ENCODE measurements around the gene NEAT1. TPM values are rescaled to one million over a fixed set of nuclear protein-coding genes. Genes with fewer than 3 reads are reported as not detected.

NEAT1 gene
- total and polyA plus RNA-seq, 9 of the 15 experiments (the other 6 are each of a cell fraction or from before 2014, with no cell fraction given): 20.1 to 389 (median 62.8) TPM

GRCh38 chr11:65422633-65423515, at the start of gene NEAT1 (continued):
- TF ChIP-seq THAP12 (CRISPR knock-in tag; IDR thresholded peaks at IDR 0.05) (peak; percentile 99), HNRNPK (IDR thresholded peaks at IDR 0.05; ENCODE audit: low read depth, low read length, poor library complexity, severe bottlenecking) (no peak), ZNF695 (CRISPR knock-in tag; IDR thresholded peaks at IDR 0.05) (peak; percentile 100), RAD21 (CRISPR knock-in tag; conservative IDR thresholded peaks at IDR 0.05 in 1 of 2, IDR thresholded peaks at IDR 0.05 in 1 of 2) (peak in 1 of 2 experiments; percentile 90), CREBBP (IDR thresholded peaks at IDR 0.05; ENCODE audit: low read depth, low read length) (no peak), TSHZ1 (CRISPR knock-in tag; IDR thresholded peaks at IDR 0.05) (peak; percentile 92), PBX2 (CRISPR knock-in tag; IDR thresholded peaks at IDR 0.05; ENCODE audit: low read depth) (0 out of 2 replicates have a peak, but pooled peaks have one; percentile 10), PBX2 (tag; conservative IDR thresholded peaks at IDR 0.05; ENCODE audit: low read depth) (0 out of 2 replicates have a peak, but pooled peaks have one; percentile 40), SNAPC5 (CRISPR knock-in tag; IDR thresholded peaks at IDR 0.05) (no peak), SMARCA4 (IDR thresholded peaks at IDR 0.05) (peak; percentile 53; the same call in 1 of the 2 replicates), ZNF239 (CRISPR knock-in tag; IDR thresholded peaks at IDR 0.05) (peak; percentile 66), ZNF311 (CRISPR knock-in tag; IDR thresholded peaks at IDR 0.05) (no peak), JUND (IDR thresholded peaks at IDR 0.05; ENCODE audit: borderline replicate concordance, low read depth, low read length) (peak; percentile 85), JUND (tag; IDR thresholded peaks at IDR 0.05; ENCODE audit: borderline replicate concordance, low read depth, low read length) (no peak), GTF2F1 (IDR thresholded peaks at IDR 0.05; ENCODE audit: low read depth, low read length) (peak; percentile 99), VEZF1 (CRISPR knock-in tag; IDR thresholded peaks at IDR 0.05) (no peak)

Data from K562 (cell line).